Activated CD4-positive, alpha-beta T cell treated with anti-CD3 and anti-CD28 coated beads for 1 hour (primary cell): ENCODE results near the gene GPR137.

Experiments used
- DNase-seq: peaks from one replicate; pipeline ENCODE4 v3.0.0-alpha.2; 2020

Gene GPR137

DNA sequence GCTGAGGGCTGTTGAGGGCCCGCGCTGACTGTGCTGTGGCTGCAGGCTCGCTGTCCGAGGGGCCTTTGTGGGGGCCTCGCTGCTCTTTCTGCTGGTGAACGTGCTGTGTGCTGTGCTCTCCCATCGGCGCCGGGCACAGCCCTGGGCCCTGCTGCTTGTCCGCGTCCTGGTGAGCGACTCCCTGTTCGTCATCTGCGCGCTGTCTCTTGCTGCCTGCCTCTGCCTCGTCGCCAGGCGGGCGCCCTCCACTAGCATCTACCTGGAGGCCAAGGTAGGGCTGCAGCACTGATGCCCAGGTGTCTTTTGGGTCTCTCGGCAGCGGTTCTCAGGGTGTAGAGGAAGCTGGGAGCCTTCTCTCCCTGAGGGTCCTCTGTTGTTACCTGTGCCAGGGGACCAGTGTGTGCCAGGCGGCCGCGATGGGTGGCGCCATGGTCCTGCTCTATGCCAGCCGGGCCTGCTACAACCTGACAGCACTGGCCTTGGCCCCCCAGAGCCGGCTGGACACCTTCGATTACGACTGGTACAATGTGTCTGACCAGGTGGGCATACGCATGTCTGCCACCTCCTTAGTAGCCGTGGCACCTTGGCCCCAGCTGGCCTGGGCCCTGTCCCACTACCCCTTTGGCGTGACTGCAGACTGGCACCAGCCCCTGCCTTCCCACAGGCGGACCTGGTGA, 2.2 kb downstream of the GPR137 start:
- no peak for DNase-seq

DNA sequence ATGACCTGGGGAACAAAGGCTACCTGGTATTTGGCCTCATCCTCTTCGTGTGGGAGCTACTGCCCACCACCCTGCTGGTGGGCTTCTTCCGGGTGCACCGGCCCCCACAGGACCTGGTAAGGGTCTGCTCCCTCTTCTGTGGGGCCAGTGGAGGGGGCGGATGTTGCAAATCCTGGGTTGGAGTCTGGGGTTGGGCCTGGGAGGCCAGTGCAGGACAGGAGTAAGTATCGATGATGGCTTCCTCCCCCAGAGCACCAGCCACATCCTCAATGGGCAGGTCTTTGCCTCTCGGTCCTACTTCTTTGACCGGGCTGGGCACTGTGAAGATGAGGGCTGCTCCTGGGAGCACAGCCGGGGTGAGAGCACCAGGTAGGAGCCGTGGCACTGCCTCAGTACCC, 2.7 kb downstream of the GPR137 start:
- no peak for DNase-seq

DNA sequence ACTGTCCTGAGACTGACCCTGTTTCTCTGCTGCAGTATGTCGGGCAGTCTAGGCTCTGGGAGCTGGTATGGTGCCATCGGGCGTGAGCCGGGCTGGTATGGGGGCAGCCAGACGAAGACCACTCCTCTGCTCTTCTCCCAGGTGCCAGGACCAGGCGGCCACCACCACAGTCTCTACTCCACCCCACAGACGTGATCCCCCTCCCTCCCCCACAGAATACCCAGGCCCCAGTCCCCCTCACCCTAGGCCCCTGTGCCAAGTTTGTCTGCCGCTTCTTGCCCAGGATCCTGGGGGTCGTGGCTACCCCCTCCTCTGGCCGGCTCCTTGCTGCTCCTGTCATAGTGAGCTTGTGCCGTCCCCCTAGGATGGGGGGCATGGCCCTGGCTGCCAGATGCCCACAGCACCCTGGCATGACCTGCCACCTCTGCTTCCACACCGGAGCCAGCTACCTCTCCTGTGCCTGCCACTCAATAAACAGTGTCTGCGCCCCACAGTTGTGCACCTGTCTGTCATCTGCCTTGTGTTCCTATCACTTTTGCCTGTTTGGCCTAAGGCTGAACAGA, 3.4 kb downstream of the GPR137 start:
- no peak for DNase-seq

DNA sequence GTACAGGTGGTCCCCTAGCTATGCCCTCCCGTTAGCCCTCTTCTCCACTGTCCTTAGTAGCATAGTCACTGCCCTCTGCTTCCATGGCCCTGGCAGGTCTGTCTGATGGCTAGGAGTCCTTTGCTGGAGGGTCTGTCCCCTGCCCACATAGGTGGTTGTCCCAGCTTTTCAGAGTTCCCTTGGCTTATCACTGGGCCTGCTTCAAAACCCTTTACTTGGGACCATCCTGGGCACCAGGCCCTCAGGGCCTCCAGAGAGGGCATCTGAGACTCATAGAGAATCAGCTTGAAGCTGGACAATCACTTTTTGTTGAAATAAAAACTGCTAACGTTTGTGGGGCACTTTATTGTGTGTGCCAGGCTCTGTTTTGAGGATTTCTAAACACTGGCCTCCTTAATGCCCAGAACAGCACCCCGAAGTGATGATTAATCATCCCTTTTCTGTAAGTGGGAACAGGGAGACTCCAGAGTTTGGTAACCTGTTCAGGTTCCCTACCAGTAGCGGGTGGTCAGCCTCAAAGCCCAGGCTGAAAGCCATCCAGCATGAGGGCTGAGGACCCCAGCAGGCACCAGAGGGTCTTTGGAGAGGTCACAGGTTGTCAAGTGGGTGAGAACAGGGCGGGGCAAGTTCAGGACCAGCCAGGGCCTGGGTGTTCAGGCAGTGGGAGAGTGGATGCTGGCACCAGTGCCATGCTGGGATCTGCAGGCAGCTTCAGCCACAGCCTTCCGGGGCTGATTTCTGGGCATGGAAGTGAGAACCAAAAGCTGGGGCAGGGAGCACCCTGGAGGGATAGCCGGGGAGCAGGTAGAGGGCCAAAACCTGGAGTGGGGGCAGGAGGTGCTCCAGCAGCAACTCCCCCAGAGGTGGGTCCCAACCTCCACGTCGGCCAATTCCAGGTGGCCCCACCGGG, 5.0 kb downstream of the GPR137 start:
- no peak for DNase-seq

DNA sequence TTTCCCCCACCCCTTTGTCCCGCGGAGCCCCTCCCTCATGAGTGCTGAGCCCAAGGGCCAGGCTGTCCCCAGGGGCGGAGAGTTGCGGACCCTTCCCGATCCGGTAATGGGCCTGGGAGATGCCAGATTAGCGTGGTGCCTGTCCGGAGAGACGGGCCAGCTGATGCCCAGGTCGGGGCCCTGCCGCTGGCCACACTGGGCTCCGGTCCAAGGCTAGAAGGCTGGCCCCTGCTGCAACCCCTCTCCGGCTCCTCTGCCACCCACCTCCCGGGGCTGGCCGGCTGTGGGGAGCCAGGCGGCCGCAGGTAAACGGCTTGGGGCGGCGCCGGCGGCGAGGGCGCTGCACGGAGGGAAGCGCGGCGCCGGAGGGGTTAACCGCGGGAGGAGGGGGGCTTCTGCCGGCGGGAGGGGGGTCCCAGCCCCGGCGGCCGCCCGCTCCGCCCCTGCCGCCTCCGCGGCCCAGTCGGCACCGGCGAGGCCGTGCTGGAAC, 5.7 kb downstream of the GPR137 start, which contains the start of gene KCNK4:
TSS of gene KCNK4 (plus strand) at position 41 of the 490 bp plus-strand sequence. CDS start 1,717 bp downstream, outside the sequence.
- DNase-seq = no peak

DNA sequence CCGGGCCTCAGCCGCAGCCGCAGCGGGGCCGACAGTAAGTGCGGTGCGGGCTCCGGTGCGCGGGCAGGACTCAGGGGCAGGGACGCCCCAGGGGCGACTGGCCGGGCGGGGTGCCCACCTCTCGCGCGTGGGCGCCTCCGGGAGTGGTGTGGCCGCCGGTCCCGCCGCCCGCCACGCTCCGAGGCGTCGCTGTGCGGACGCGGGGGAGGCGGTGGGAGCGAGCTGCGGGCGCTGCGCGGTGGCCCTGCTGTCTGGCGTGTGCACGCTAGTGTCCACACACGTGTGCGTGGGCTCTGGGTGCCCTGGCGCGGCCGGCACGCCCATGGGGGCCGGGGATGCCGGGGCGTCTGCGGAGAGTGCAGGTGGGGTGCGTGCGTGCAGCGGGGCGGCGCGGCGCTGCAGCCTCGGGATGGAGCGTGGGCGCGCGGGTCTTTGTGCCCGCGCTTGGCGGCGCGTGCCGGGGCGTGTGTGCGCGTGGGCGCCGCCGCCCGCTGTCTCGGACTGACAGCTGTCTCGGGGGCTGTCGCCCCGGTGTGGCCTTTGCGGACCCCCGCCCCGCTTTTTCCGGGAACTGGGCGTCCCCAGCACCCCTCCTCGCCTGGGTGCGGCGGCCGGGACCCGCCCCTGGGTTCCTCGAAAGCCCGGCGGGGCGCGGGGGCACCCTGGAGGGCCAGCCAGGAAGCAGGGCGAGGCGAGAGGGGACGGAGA, 6.3 kb downstream of the GPR137 start:
- no peak for DNase-seq

DNA sequence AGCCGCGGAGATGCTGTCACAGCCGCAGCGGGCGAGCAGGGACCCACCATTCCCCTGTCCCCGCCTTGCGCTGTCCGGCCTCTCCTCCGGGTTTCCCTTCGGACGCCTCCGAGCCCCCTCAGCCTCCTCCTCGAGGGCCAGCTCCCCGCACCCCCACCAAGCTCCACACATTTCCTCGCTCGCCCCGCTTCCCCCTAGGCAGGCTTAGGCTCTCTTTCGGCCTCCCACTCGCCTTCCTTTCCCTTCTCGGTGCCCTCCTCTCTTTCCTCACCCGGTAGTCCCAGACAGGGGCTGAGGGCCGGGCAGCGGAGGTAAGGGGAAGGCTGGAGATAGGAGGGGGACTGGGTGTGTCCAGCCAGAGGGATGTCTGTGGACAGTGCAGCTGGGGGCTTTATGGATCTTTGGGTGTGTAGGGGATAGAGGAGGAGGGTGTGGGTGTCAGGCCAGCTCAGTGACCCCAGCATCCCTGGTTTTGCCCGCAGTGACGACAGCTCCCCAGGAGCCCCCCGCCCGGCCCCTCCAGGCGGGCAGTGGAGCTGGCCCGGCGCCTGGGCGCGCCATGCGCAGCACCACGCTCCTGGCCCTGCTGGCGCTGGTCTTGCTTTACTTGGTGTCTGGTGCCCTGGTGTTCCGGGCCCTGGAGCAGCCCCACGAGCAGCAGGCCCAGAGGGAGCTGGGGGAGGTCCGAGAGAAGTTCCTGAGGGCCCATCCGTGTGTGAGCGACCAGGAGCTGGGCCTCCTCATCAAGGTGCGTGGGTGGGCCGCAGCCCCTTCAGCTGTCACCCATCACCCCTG, 7.0 kb downstream of the GPR137 start:
- no peak for DNase-seq

DNA sequence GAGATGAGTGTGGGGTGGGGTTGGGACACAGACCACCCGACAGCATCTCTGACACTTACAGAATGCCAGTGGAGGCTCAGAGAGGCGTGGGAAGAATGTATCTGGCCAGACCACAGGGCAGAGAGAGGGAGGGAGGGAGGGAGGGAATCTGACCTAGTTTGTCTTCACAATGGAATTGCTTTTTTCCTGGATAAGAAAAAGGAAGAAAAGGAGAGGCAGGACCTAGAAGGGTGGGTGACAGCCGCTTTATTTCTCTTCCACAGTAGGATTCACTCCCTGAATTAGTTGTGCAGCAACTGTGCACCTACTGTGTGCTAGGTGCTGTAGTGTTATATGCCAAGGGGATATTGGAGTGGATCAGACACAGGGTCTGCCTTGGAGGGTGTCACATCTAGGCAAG, 9.1 kb downstream of the GPR137 start:
- no peak for DNase-seq

DNA sequence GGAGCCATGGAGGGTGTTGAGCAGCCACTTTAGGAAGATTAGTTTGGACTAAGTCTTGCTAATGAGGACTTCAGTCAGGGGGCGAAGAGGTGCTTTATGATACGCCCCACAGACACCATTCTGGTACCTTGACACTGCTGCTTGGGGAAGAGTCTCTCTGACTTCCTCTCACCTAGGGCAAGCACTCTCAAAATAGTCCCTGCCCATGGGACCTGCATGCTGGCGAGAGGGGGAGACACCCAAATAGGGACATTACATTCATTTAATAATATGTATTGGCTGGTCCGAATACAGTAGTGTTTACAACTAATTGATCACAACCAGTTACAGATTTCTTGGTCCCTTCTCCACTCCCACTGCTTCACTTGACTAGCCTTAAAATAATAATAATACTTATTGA, 10.1 kb downstream of the GPR137 start:
- DNase-seq = no peak

DNA sequence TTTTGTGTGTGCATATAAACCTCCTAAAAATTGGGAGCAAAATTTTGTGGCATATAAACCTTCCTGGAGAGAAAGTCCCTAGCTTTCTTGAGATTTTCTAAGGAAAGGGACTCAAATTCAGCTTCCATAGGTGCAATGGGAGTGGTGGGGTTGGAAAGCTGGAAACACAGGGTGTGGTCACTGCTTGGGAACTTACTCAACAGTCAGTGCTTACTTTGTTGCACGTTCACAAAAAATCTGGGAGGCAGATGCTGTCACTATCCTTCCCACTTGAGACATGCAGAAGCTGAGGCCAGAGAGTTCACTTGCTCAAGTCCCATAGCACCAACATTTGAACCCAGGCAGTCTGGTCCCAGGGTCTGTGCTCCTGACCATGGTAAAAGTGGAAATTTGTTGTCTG, 10.6 kb downstream of the GPR137 start:
- no peak for DNase-seq

DNA sequence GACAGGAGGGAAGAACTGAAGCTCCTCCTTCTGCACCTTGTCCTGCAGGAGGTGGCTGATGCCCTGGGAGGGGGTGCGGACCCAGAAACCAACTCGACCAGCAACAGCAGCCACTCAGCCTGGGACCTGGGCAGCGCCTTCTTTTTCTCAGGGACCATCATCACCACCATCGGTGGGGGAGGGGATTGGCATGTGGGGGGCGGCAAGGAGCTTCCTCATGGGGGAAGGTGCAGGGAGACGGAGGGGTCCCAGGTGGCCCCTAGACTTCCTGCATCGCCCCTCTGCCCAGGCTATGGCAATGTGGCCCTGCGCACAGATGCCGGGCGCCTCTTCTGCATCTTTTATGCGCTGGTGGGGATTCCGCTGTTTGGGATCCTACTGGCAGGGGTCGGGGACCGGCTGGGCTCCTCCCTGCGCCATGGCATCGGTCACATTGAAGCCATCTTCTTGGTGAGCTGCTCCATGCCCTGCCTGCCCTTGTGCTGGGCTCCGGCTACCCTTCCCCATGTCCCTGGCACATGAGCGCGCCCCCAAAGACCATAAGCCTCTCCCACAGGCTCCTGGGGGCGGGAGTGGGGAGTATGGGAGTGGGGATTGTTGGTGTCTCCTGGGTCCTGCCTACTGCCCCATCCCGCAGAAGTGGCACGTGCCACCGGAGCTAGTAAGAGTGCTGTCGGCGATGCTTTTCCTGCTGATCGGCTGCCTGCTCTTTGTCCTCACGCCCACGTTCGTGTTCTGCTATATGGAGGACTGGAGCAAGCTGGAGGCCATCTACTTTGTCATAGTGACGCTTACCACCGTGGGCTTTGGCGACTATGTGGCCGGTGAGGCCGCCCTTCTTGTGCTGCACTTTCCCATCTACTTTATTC, 11.4 kb downstream of the GPR137 start:
- DNase-seq = no peak

DNA sequence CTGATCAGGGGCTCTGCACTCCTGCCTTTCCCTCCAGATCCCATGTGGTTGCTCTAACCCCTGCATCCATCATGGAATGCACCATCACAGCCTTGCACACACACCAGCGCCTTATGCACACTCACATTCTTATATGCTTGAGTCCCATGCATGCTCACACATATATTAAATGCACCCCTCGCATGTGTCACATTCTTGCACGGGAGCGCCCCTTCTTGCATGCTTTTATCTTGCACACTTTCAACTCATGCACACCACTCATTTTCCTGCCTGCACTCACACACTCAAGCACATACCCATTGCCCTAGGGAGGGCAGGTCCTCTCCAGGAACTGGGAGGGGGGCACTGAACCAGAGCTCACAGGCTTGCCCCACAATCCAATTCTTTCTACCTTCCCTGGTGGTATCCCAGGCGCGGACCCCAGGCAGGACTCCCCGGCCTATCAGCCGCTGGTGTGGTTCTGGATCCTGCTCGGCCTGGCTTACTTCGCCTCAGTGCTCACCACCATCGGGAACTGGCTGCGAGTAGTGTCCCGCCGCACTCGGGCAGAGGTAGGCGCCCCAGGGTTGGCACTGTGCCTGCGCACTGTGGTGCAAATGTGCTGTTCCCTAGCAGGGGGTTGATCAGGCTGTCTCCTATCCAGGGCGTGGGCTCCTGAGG, 12.2 kb downstream of the GPR137 start:
- DNase-seq = no peak

DNA sequence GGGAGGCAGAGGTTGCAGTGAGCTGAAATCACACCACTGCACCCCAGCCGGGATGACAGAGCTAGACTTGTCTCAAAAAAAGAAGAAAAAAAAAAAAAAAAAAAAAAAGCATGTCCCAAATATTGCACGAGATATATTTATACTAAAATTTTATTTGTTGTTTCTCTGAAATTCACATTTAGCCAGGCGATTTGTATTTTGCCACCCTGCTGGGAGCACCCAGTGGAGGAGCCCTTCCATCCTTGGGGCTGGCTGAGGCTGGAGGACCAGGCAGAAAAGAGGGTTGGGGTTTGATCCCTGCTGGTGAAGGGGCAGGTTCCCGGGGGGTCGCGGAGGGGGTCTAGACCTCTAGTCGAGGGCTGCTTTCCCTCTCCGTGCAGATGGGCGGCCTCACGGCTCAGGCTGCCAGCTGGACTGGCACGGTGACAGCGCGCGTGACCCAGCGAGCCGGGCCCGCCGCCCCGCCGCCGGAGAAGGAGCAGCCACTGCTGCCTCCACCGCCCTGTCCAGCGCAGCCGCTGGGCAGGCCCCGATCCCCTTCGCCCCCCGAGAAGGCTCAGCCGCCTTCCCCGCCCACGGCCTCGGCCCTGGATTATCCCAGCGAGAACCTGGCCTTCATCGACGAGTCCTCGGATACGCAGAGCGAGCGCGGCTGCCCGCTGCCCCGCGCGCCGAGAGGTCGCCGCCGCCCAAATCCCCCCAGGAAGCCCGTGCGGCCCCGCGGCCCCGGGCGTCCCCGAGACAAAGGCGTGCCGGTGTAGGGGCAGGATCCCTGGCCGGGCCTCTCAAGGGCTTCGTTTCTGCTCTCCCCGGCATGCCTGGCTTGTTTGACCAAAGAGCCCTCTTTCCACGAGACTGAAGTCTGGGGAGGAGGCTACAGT, 13.6 kb downstream of the GPR137 start:
- no peak for DNase-seq

DNA sequence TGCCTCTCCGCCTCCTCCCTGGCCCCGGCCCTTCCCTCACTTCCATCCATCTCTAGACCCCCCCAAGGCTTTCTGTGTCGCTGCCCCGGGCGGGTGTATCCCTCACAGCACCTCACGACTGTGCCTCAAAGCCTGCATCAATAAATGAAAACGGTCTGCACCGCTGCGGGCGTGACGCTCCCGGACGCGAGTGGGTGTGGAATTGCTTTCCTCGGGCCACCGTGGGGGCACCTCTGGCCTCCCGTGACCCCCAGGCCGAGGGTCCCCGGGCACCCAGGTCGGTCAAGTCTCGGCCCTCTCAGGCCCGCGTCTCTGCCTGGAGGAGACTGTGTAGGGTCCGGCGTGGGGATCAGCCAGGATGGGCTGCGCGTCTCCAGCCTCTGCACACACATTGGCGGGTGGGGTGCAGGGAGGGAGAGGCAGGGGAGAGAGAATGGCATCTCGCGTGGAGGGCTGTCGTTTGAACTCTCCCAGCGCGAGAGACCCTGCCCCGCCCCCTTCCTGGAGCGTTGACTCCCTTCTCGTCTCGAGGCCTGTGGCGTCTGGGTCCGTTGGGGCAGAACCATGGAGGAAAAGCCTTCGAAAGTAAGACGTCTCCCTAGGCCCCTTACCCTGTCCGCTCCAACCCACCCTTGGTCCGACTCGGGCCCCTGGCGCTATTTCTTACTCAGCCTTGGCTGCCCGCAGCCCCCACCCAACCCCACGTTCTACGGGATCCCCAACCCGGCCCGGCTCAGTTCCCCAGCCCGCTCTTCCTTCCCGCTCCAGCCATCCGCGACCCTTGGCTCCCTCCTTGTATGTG, 14.4 kb downstream of the GPR137 start, which contains the start of gene CATSPERZ:
TSS of gene CATSPERZ (plus strand) at position 512 of the 802 bp plus-strand sequence. CDS start at position 565, 53 bp downstream.
- no peak for DNase-seq

DNA sequence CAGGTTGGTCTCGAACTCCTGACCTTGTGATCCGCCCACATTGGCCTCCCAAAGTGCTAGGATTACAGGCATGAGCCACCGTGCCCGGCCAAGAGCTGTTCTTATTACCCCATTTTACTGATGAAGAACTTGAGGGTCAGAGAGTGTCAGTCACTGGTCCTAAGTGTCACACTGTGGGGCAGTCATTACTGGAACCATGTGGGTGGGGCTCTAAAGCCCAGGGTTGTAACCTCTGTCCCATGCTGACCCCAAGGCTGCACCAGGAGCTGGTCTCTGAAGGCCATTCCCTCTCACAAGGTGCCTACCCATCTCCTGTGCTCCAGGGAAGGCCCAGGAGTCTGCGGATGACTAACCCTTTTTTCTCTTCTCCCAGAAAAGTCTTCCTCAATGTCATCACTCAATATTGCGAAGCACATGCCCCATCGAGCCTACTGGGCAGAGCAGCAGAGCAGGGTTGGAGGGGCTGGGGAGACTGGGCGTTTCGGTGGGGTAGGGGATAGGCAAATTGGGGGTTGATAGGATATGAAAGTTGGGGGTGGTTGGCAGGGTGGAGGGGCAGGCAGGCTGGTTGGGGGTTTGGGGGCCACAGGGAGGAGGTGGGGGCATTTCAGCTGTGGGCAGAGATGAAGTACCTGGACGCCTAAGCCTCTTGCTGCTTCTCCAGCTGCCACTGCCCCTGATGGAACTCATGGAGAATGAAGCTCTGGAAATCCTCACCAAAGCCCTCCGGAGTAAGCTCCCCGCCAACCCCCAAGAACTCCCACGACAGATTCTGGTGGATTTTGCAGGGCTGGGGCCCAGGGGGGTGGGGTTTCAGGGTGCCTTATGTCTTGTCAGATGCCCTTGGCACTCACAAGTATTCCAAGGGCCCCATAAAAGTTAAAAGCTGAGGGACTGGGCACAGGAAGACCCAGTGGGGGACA, 17.7 kb downstream of the GPR137 start:
- no peak for DNase-seq

DNA sequence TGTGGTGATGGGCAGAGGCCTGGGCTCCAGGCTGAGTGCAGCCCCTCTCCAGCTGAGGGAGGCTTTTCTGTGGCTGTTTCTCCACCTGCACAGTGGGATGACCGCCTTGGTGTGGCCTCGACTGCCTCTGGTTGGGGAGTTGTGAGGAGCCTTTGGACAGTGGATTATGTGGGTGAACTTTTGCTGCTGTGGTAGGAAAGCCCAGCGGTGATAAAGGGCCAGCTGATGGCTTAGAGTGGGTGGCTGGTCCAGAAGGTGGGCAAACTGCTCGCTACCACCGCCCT, 18.3 kb downstream of the GPR137 start:
- no peak for DNase-seq

DNA sequence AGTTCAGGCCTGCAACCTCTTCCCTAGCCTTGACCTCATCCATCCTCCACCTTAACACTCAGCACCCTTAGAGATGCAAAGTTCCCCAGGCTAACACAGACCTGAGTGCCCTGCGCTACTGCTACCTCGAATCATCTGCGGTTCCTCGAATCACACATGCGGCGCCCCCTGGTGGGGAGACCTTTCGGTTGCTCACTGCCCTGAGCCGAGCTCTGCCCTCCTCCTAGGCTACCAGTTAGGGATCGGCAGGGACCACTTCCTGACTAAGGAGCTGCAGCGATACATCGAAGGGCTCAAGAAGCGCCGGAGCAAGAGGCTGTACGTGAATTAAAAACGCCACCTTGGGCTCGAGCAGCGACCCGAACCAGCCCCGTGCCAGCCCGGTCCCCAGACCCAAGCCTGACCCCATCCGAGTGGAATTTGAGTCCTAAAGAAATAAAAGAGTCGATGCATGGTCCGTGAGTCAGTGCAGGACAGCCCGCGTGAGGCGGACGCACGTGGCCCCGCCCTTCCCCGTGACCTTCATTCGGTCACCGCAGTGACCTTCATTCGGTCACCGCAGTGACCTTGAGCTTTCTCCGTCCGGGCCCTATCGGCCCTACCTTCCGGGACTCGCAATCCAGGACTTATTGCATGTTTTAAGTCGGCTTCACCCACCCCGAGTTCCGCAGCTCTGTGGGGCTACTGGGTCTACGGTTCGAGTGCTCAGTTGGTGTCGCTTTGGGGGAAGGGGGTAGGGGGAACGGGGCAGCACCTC, 18.8 kb downstream of the GPR137 start:
- peak; percentile 86 for DNase-seq
